DND-41 (cell line): ENCODE results near the gene RGS7.
A peak's percentile ranks its signal among the peaks of the same experiment; 100 is the strongest.

Source experiments
- ATAC-seq: fragments of 200-7000 bp; cut with Tn5 transposase; 3 replicates; pipeline ENCODE4 v1.9.1; 2021; ENCODE audit warnings: low read depth; ENCODE audit not compliant: insufficient read depth
- DNase-seq: peaks from one replicate; pipeline ENCODE4 v3.0.0-alpha.2; 2020
- H2AFZ ChIP-seq: 2 replicates; pipeline ENCODE4 v1.6.0; 2012; ENCODE audit warnings: low read depth, low read length
- H3K27ac ChIP-seq: 2 replicates; pipeline ENCODE4 v1.5.1; 2012; ENCODE audit warnings: low read length, inconsistent platforms
- H3K27me3 ChIP-seq: fragments of 200-600 bp; sonication (generic); 2 replicates; pipeline ENCODE4 v1.6.0; 2012; ENCODE audit warnings: low read length, mild to moderate bottlenecking, inconsistent platforms; ENCODE audit not compliant: insufficient read depth, poor library complexity
- H3K36me3 ChIP-seq: 2 replicates; pipeline ENCODE4 v1.5.1; 2012; ENCODE audit warnings: low read length, inconsistent platforms; ENCODE audit not compliant: insufficient read depth
- H3K4me1 ChIP-seq: 2 replicates; pipeline ENCODE4 v1.5.1; 2012; ENCODE audit warnings: mild to moderate bottlenecking, low read length; ENCODE audit not compliant: insufficient read depth
- H3K4me2 ChIP-seq: 2 replicates; pipeline ENCODE4 v1.6.0; 2012; ENCODE audit warnings: mild to moderate bottlenecking, moderate library complexity, low read length, inconsistent platforms; ENCODE audit not compliant: insufficient read depth
- H3K4me3 ChIP-seq, 2 experiments: fragments of 200-600 bp in 1 of 2; shearing (Covaris generic) in 1 of 2; 2 replicates each; pipeline ENCODE4 v1.5.1; 2012 to 2016; ENCODE audit warnings: inconsistent platforms in 2 of 2, low read length in 2 of 2, mild to moderate bottlenecking in 2 of 2, low read depth in 1 of 2, moderate library complexity in 1 of 2
- H3K79me2 ChIP-seq: 2 replicates; pipeline ENCODE4 v1.6.0; 2012; ENCODE audit warnings: low read length, inconsistent platforms; ENCODE audit not compliant: insufficient read depth
- H3K9ac ChIP-seq: 2 replicates; pipeline ENCODE4 v1.6.0; 2012; ENCODE audit warnings: low read depth, mild to moderate bottlenecking, inconsistent platforms, low read length, moderate library complexity
- H3K9me3 ChIP-seq: 2 replicates; pipeline ENCODE4 v1.5.1; 2012; ENCODE audit warnings: low read length, moderate library complexity, mild to moderate bottlenecking, inconsistent platforms; ENCODE audit not compliant: insufficient read depth, severe bottlenecking
- H4K20me1 ChIP-seq: 2 replicates; pipeline ENCODE4 v1.6.0; 2012; ENCODE audit warnings: low read length; ENCODE audit not compliant: insufficient read depth
- CTCF ChIP-seq: IDR thresholded peaks from 2 replicates; pipeline ENCODE4 v1.5.1; 2012; ENCODE audit warnings: borderline replicate concordance, low read length, moderate library complexity, mild to moderate bottlenecking; ENCODE audit not compliant: poor library complexity, severe bottlenecking; ENCODE audit errors: extremely low read depth
- EZH2 ChIP-seq: IDR thresholded peaks from 3 replicates; pipeline ENCODE4 v1.6.1; 2012; ENCODE audit warnings: borderline replicate concordance, low read depth, mild to moderate bottlenecking, moderate library complexity, low read length, inconsistent platforms; ENCODE audit not compliant: severe bottlenecking

Gene RGS7

GRCh38 chr1:241157435-241157834, 199.6 kb downstream of the RGS7 start:
- Histone ChIP-seq H4K20me1 (no peaks in the 10 kb centered on the region), H3K36me3 (no peaks in the 10 kb centered on the region), H3K27ac (no peak overlapping the region), H3K4me1 (no peaks in the 10 kb centered on the region), H3K4me2 (no peak overlapping the region), H2AFZ (no peak overlapping the region), H3K9me3 (no peaks in the 10 kb centered on the region), H3K4me3 (no peak overlapping the region), H3K27me3 (no peaks in the 10 kb centered on the region), H3K79me2 (no peaks in the 10 kb centered on the region), H3K9ac (no peak overlapping the region)
- no peak for TF ChIP-seq CTCF
- no peak for TF ChIP-seq EZH2
- no peak for DNase-seq
- ATAC-seq: no peak

- no peak overlapping the region for H3K4me3 ChIP-seq
- ATAC-seq (0 out of 3 replicates have a peak, but pooled peaks have one; percentile 22), DNase-seq (no peak)
- no peaks in the 10 kb centered on the region for H4K20me1 ChIP-seq
- TF ChIP-seq CTCF: no peak
- no peak for TF ChIP-seq EZH2
- H3K4me1 ChIP-seq: no peaks in the 10 kb centered on the region
- H3K9me3 ChIP-seq: no peaks in the 10 kb centered on the region
- H3K36me3 ChIP-seq: no peaks in the 10 kb centered on the region
- no peak overlapping the region for H3K4me2 ChIP-seq
- H3K27me3 ChIP-seq: no peaks in the 10 kb centered on the region
- H2AFZ ChIP-seq: no peak overlapping the region
- no peak overlapping the region for H3K27ac ChIP-seq
- no peaks in the 10 kb centered on the region for H3K79me2 ChIP-seq
- H3K9ac ChIP-seq: no peak overlapping the region
Observed at GRCh38 chr1:241156231-241156965, 200.6 kb downstream of the RGS7 start.

GRCh38 chr1:241145881-241146280, 211.1 kb downstream of the RGS7 start:
- H3K4me2 ChIP-seq: no peak overlapping the region
- no peak overlapping the region for H2AFZ ChIP-seq
- H4K20me1 ChIP-seq: no peaks in the 10 kb centered on the region
- no peaks in the 10 kb centered on the region for H3K27me3 ChIP-seq
- ATAC-seq (no peak), DNase-seq (no peak)
- no peak overlapping the region for H3K9ac ChIP-seq
- H3K27ac ChIP-seq: no peak overlapping the region
- H3K4me1 ChIP-seq: no peaks in the 10 kb centered on the region
- no peak overlapping the region for H3K4me3 ChIP-seq
- H3K9me3 ChIP-seq: no peaks in the 10 kb centered on the region
- no peak for TF ChIP-seq EZH2
- TF ChIP-seq CTCF: no peak
- no peaks in the 10 kb centered on the region for H3K79me2 ChIP-seq
- H3K36me3 ChIP-seq: no peaks in the 10 kb centered on the region
